Subcutaneous abdominal adipose tissue (tissue), 5 donors: Measurements from ENCODE around the gene XRCC5.
A peak's percentile ranks its signal among the peaks of the same experiment; 100 is the strongest.

Experiments
- H3K27ac ChIP-seq: one replicate; pipeline ENCODE4 v1.7.0; 2013; ENCODE audit warnings: low read depth, mild to moderate bottlenecking, inconsistent platforms, low read length, moderate library complexity
- H3K27me3 ChIP-seq, 5 donors: one replicate each; pipeline ENCODE4 v1.7.0; 2013; ENCODE audit warnings: low read length in 5 of 5, inconsistent platforms in 1 of 5; ENCODE audit not compliant: control insufficient read depth in 5 of 5, insufficient read depth in 4 of 5
- H3K36me3 ChIP-seq, 5 donors: one replicate each; pipeline ENCODE4 v1.7.0; 2013; ENCODE audit warnings: low read length in 5 of 5; ENCODE audit not compliant: control insufficient read depth in 5 of 5, insufficient read depth in 5 of 5
- H3K4me1 ChIP-seq, 5 donors: one replicate each; pipeline ENCODE4 v1.7.0; 2013; ENCODE audit warnings: low read length in 5 of 5, mild to moderate bottlenecking in 3 of 5, moderate library complexity in 1 of 5; ENCODE audit not compliant: control insufficient read depth in 5 of 5, insufficient read depth in 5 of 5
- H3K4me3 ChIP-seq, 5 donors: one replicate each; pipeline ENCODE4 v1.7.0; 2013; ENCODE audit warnings: low read length in 5 of 5, low read depth in 1 of 5
- H3K9ac ChIP-seq, 5 donors: one replicate each; pipeline ENCODE4 v1.7.0; 2013; ENCODE audit warnings: low read length in 5 of 5, mild to moderate bottlenecking in 4 of 5, moderate library complexity in 3 of 5
- H3K9me3 ChIP-seq, 5 donors: one replicate each; pipeline ENCODE4 v1.7.0; 2013; ENCODE audit warnings: low read length in 5 of 5; ENCODE audit not compliant: control insufficient read depth in 5 of 5
- donor health status: healthy.
- donor health status: healthy.
- donor health status: healthy.
- donor health status: healthy.
- donor health status: healthy.

XRCC5 gene

GRCh38 chr2:216215658-216216390, 106.7 kb downstream of the XRCC5 start:
- no peaks in the 10 kb centered on the region for H3K27me3 ChIP-seq
- H3K36me3 ChIP-seq = peaks cover 0 to 14% (median 3%) of the 10 kb centered on the region in 5 donors
- no peaks in the 10 kb centered on the region for H3K9me3 ChIP-seq
- no peak overlapping the region for H3K27ac ChIP-seq
- H3K4me1 ChIP-seq = peaks cover 0 to 23% (median 4%) of the 10 kb centered on the region in 5 donors
- no peak overlapping the region for H3K4me3 ChIP-seq
- no peak overlapping the region for H3K9ac ChIP-seq

- Histone ChIP-seq H3K36me3 (peaks cover 0 to 20% (median 3%) of the 10 kb centered on the region in 5 donors), H3K27ac (no peak overlapping the region), H3K9me3 (no peaks in the 10 kb centered on the region), H3K27me3 (no peaks in the 10 kb centered on the region), H3K4me3 (peak overlapping the region in 1 of 5 donors; percentile 19), H3K4me1 (peaks cover 0 to 18% (median 0%) of the 10 kb centered on the region in 5 donors), H3K9ac (peak overlapping the region in 1 of 5 donors; percentile 2)
Observed at GRCh38 chr2:216216951-216217903, 108.1 kb downstream of the XRCC5 start.

- Histone ChIP-seq H3K4me1 (peaks cover 0 to 18% (median 0%) of the 10 kb centered on the region in 5 donors), H3K27me3 (no peaks in the 10 kb centered on the region), H3K4me3 (peak overlapping the region in 1 of 5 donors; percentile 19), H3K27ac (no peak overlapping the region), H3K9me3 (no peaks in the 10 kb centered on the region), H3K36me3 (peaks cover 0 to 20% (median 3%) of the 10 kb centered on the region in 5 donors), H3K9ac (peak overlapping the region in 1 of 5 donors; percentile 2)
Observed at GRCh38 chr2:216217904-216218260, 108.7 kb downstream of the XRCC5 start.

GRCh38 chr2:216219861-216220260, 110.7 kb downstream of the XRCC5 start:
- H3K9me3 ChIP-seq = no peaks in the 10 kb centered on the region
- H3K9ac ChIP-seq = no peak overlapping the region
- H3K27me3 ChIP-seq = no peaks in the 10 kb centered on the region

GRCh38 chr2:216220976-216221375, 111.8 kb downstream of the XRCC5 start:
- no peak overlapping the region for H3K4me3 ChIP-seq
- no peaks in the 10 kb centered on the region for H3K9me3 ChIP-seq
- no peaks in the 10 kb centered on the region for H3K27me3 ChIP-seq
- peaks cover 0 to 20% (median 3%) of the 10 kb centered on the region in 5 donors for H3K36me3 ChIP-seq
- no peak overlapping the region for H3K27ac ChIP-seq
- no peak overlapping the region for H3K9ac ChIP-seq
- peaks cover 0 to 18% (median 0%) of the 10 kb centered on the region in 5 donors for H3K4me1 ChIP-seq

More at GRCh38 chr2:216219861-216220260, 110.7 kb downstream of the XRCC5 start:
- no peak overlapping the region for H3K4me3 ChIP-seq
- H3K36me3 ChIP-seq = peaks cover 0 to 20% (median 3%) of the 10 kb centered on the region in 5 donors
- H3K4me1 ChIP-seq = peaks cover 0 to 18% (median 0%) of the 10 kb centered on the region in 5 donors
- no peak overlapping the region for H3K27ac ChIP-seq

- H3K27me3 ChIP-seq = no peaks in the 10 kb centered on the region
- no peaks in the 10 kb centered on the region for H3K9me3 ChIP-seq
- H3K36me3 ChIP-seq = peaks cover 0 to 20% (median 3%) of the 10 kb centered on the region in 5 donors
- no peak overlapping the region for H3K4me3 ChIP-seq
- no peak overlapping the region for H3K27ac ChIP-seq
- H3K9ac ChIP-seq = no peak overlapping the region
- peaks cover 0 to 15% (median 0%) of the 10 kb centered on the region in 5 donors for H3K4me1 ChIP-seq
Observed at GRCh38 chr2:216221811-216222210, 112.7 kb downstream of the XRCC5 start.

- no peaks in the 10 kb centered on the region for H3K9me3 ChIP-seq
- peaks cover 0 to 20% (median 3%) of the 10 kb centered on the region in 5 donors for H3K36me3 ChIP-seq
- H3K27me3 ChIP-seq = no peaks in the 10 kb centered on the region
- no peak overlapping the region for H3K4me3 ChIP-seq
- H3K9ac ChIP-seq = no peak overlapping the region
- no peak overlapping the region for H3K27ac ChIP-seq
- H3K4me1 ChIP-seq = peaks cover 0 to 5% (median 0%) of the 10 kb centered on the region in 5 donors
Observed at GRCh38 chr2:216222650-216223352, 113.7 kb downstream of the XRCC5 start.

- Histone ChIP-seq H3K9ac (no peak overlapping the region), H3K4me3 (no peak overlapping the region), H3K36me3 (peaks cover 0 to 12% (median 0%) of the 10 kb centered on the region in 5 donors), H3K4me1 (no peaks in the 10 kb centered on the region), H3K9me3 (no peaks in the 10 kb centered on the region), H3K27me3 (no peaks in the 10 kb centered on the region), H3K27ac (no peak overlapping the region)
Observed at GRCh38 chr2:216224388-216224787, 115.2 kb downstream of the XRCC5 start.

- peaks cover 0 to 12% (median 8%) of the 10 kb centered on the region in 5 donors for H3K9me3 ChIP-seq
- H3K4me3 ChIP-seq = no peak overlapping the region
- H3K27me3 ChIP-seq = no peaks in the 10 kb centered on the region
- no peaks in the 10 kb centered on the region for H3K36me3 ChIP-seq
- H3K27ac ChIP-seq = no peak overlapping the region
- H3K4me1 ChIP-seq = no peaks in the 10 kb centered on the region
- H3K9ac ChIP-seq = no peak overlapping the region
Observed at GRCh38 chr2:216229277-216229914, 120.2 kb downstream of the XRCC5 start.
